K562 (cell line): Measurements from ENCODE around the gene MED15. TPM values are rescaled to one million over a fixed set of nuclear protein-coding genes. Genes with fewer than 3 reads are reported as not detected.

Experiments
- ATAC-seq: fragments of 200-7000 bp; cut with Tn5 transposase; 3 replicates; pipeline ENCODE4 v1.9.1; 2020; ENCODE audit warnings: moderate library complexity
- BruUV-seq: library from RNA; stranded (reverse); fragments of 400-500 nt; replicated peaks from 2 replicates; lab custom pipeline; 2021; lab: Mats Ljungman, UMichigan
- CTCF ChIA-PET: fragments of 300-600 bp; formaldehyde crosslinking; extraction: SDS; loops from one replicate; lab custom pipeline; 2021; ENCODE audit warnings: low intra/inter-chr PET ratio; lab: Yijun Ruan, JAX
- POLR2A ChIA-PET: fragments of 300-600, 350-650 bp; sonication (Branson Sonifier 250); formaldehyde crosslinking; extraction: SDS; loops from one replicate; lab custom pipeline; 2021; ENCODE audit warnings: antibody characterized with exemption, inconsistent platforms; lab: Yijun Ruan, JAX
- DNase-seq, 4 experiments: peaks; one replicate each; pipeline versions ENCODE4 v3.0.0 to v3.0.0-alpha.2; 2011 to 2018; ENCODE audit warnings: low spot score in 3 of 4, mixed read lengths in 3 of 4; ENCODE audit errors: extremely low read depth in 1 of 4
- FAIRE-seq: peaks from 2 replicates; lab custom pipeline; 2011; peaks lifted over from hg19 to GRCh38; lab: Jason Lieb, UNC
- H2AFZ ChIP-seq: 2 replicates; pipeline ENCODE4 v1.6.0; 2011; ENCODE audit warnings: low read depth, low read length, control low read depth, inconsistent platforms
- H3K27ac ChIP-seq: fragments of 200-600 bp; 3 replicates; pipeline ENCODE4 v1.8.0; 2011; ENCODE audit warnings: low read depth, mild to moderate bottlenecking, control low read depth, inconsistent platforms, low read length, moderate library complexity, mixed read lengths; ENCODE audit errors: extremely low read depth
- H3K27me3 ChIP-seq, 2 experiments: fragments of 300-600 bp in 1 of 2; 2 replicates in 1 of 2; 3 replicates in 1 of 2; pipeline versions ENCODE4 v1.6.0 to v1.8.0; 2011; ENCODE audit warnings: inconsistent platforms in 2 of 2, low read length in 2 of 2, mild to moderate bottlenecking in 1 of 2, mixed read lengths in 1 of 2, moderate library complexity in 1 of 2; ENCODE audit not compliant: control insufficient read depth in 2 of 2, insufficient read depth in 2 of 2
- H3K36me3 ChIP-seq: fragments of 300-600 bp; 3 replicates; pipeline ENCODE4 v1.8.0; 2011; ENCODE audit warnings: mild to moderate bottlenecking, low read length, inconsistent platforms; ENCODE audit not compliant: control insufficient read depth, insufficient read depth
- H3K4me1 ChIP-seq, 2 experiments: fragments of 200-600 bp in 1 of 2; replicated peaks in 1 of 2; 2 replicates in 1 of 2; 3 replicates in 1 of 2; pipeline versions ENCODE4 v1.5.1 to v1.8.0; 2011; ENCODE audit warnings: inconsistent platforms in 2 of 2, low read length in 2 of 2, mild to moderate bottlenecking in 1 of 2, mixed read lengths in 1 of 2, moderate library complexity in 1 of 2; ENCODE audit not compliant: control insufficient read depth in 2 of 2, insufficient read depth in 2 of 2
- H3K4me2 ChIP-seq: 2 replicates; pipeline ENCODE4 v1.6.1; 2011; ENCODE audit warnings: low read length, control low read depth, inconsistent platforms, mixed read lengths; ENCODE audit not compliant: insufficient read depth
- H3K4me3 ChIP-seq: fragments of 200-600 bp; sonication (generic), shearing (Covaris generic); 2 replicates; pipeline ENCODE4 v1.5.1; 2016; ENCODE audit warnings: control low read depth, inconsistent platforms
- H3K79me2 ChIP-seq: fragments of 200-600 bp; 3 replicates; pipeline ENCODE4 v1.8.0; 2011; ENCODE audit warnings: low read length, inconsistent platforms; ENCODE audit not compliant: control insufficient read depth, insufficient read depth
- H3K9ac ChIP-seq, 2 experiments: 2 replicates each; pipeline versions ENCODE4 v1.6.0 to v1.6.1; 2011; ENCODE audit warnings: low read depth in 2 of 2, low read length in 2 of 2, control low read depth in 1 of 2, inconsistent platforms in 1 of 2, mild to moderate bottlenecking in 1 of 2, mixed read lengths in 1 of 2; ENCODE audit not compliant: insufficient read depth in 1 of 2
- H3K9me1 ChIP-seq: one replicate; pipeline ENCODE4 v1.6.0; 2011; ENCODE audit warnings: inconsistent platforms, mild to moderate bottlenecking, low read length, moderate library complexity; ENCODE audit not compliant: control insufficient read depth, insufficient read depth
- H3K9me3 ChIP-seq: replicated peaks from 2 replicates; pipeline ENCODE4 v1.5.1; 2011; ENCODE audit warnings: low read depth, low read length, inconsistent platforms; ENCODE audit not compliant: control insufficient read depth, insufficient read depth
- H4K20me1 ChIP-seq: replicated peaks from 2 replicates; pipeline ENCODE4 v1.6.1; 2011; ENCODE audit warnings: low read length, inconsistent platforms, mixed read lengths; ENCODE audit not compliant: control insufficient read depth, insufficient read depth
- BDP1 ChIP-seq: IDR thresholded peaks from 3 replicates; pipeline ENCODE4 v1.6.1; 2011; ENCODE audit not compliant: insufficient read length, insufficient read depth
- BRCA1 ChIP-seq, 2 experiments: fragments of 450-650 bp in 1 of 2; sonication (generic) in 1 of 2; formaldehyde crosslinking in 1 of 2; IDR thresholded peaks; 2 replicates each; pipeline versions ENCODE4 v1.5.0 to v1.6.1; 2017 to 2020; ENCODE audit warnings: mild to moderate bottlenecking in 1 of 2, missing genetic modification reagents in 1 of 2
- ELF2 ChIP-seq: fragments of 250-450 bp; sonication (Bioruptor Pico); IDR thresholded peaks from 2 replicates; pipeline ENCODE4 v1.5.0; 2021; ENCODE audit warnings: mild to moderate bottlenecking
- HIVEP1 ChIP-seq: fragments of 250-450 bp; sonication (Bioruptor Pico); IDR thresholded peaks from 2 replicates; pipeline ENCODE4 v1.4.0; 2020; ENCODE audit warnings: mild to moderate bottlenecking
- HSF4 ChIP-seq: fragments of 250-450 bp; sonication (Bioruptor Pico); IDR thresholded peaks from 2 replicates; pipeline ENCODE4 v2.1.2; 2022; ENCODE audit warnings: mild to moderate bottlenecking, moderate library complexity, borderline replicate concordance
- IRF9 ChIP-seq: fragments of 450-650 bp; IDR thresholded peaks from 2 replicates; pipeline ENCODE4 v1.6.1; 2016; ENCODE audit warnings: missing biosample characterization, missing genetic modification characterization
- MLX ChIP-seq, 2 experiments: fragments of 450-650 bp in 1 of 2; sonication (generic) in 1 of 2; formaldehyde crosslinking; conservative IDR thresholded peaks; 2 replicates each; pipeline versions ENCODE4 v1.4.0 to v1.8.1; 2020 to 2022; ENCODE audit warnings: mild to moderate bottlenecking in 1 of 2, missing genetic modification reagents in 1 of 2
- PATZ1 ChIP-seq: fragments of 250-450 bp; sonication (Bioruptor Pico); IDR thresholded peaks from 2 replicates; pipeline ENCODE4 v1.5.0; 2020; ENCODE audit warnings: mild to moderate bottlenecking, borderline replicate concordance
- PHB2 ChIP-seq: fragments of 450-650 bp; IDR thresholded peaks from 2 replicates; pipeline ENCODE4 v1.6.1; 2017; ENCODE audit warnings: low read depth
- TEAD1 ChIP-seq, 2 experiments: fragments of 450-650 bp in 1 of 2; sonication (generic) in 1 of 2; formaldehyde crosslinking; IDR thresholded peaks; 2 replicates each; pipeline versions ENCODE4 v1.4.0 to v1.8.0; 2020 to 2022; ENCODE audit warnings: mild to moderate bottlenecking in 2 of 2, missing genetic modification reagents in 1 of 2
- THAP7 ChIP-seq: fragments of 250-450 bp; sonication (Bioruptor Pico); IDR thresholded peaks from 2 replicates; pipeline ENCODE4 v1.5.0; 2021
- ZNF121 ChIP-seq: sonication (generic); formaldehyde crosslinking; conservative IDR thresholded peaks from 2 replicates; pipeline ENCODE4 v1.8.0; 2022; ENCODE audit warnings: missing genetic modification reagents
- ZNF165 ChIP-seq: fragments of 250-450 bp; sonication (Bioruptor Pico); IDR thresholded peaks from 2 replicates; pipeline ENCODE4 v1.4.0; 2020; ENCODE audit warnings: borderline replicate concordance
- ZNF263 ChIP-seq: sonication (generic); formaldehyde crosslinking; IDR thresholded peaks from 2 replicates; pipeline ENCODE4 v1.8.0; 2022; ENCODE audit warnings: mild to moderate bottlenecking, missing genetic modification reagents, borderline replicate concordance
- ZNF639 ChIP-seq, 2 experiments: fragments of 200-800 bp in 1 of 2; sonication (Bioruptor generic) in 1 of 2; sonication (generic) in 1 of 2; formaldehyde crosslinking in 1 of 2; IDR thresholded peaks in 1 of 2; conservative IDR thresholded peaks in 1 of 2; 2 replicates each; pipeline versions ENCODE4 v1.5.0 to v1.6.1; 2016 to 2020; ENCODE audit warnings: missing compliant biosample characterization in 1 of 2, missing genetic modification characterization in 1 of 2, missing genetic modification reagents in 1 of 2
- ZSCAN29 ChIP-seq: fragments of 450-650 bp; IDR thresholded peaks from 2 replicates; pipeline ENCODE4 v1.6.1; 2017
- WGBS: fragments of 100-300 bp; shearing (Covaris generic); methylation state at CpG from one replicate; pipeline ENCODE4 v1.1.6; 2016; ENCODE audit warnings: low coverage, mixed read lengths; ENCODE audit not compliant: insufficient coverage; ENCODE audit errors: missing lambda C conversion rate; 5-methylcytosine and 5-hydroxymethylcytosine counted together
- in situ Hi-C: fragments of 300-500 bp; cut with MboI; formaldehyde crosslinking; loops from 4 replicates; pipeline ENCODE4 v1.15.0; 2018; ENCODE audit warnings: inconsistent platforms, mixed read lengths
- intact Hi-C: fragments of 100-400 bp; cut with micrococcal nuclease; formaldehyde crosslinking; loops from 2 replicates; pipeline ENCODE4 v1.14.2; 2022
- polyA plus RNA-seq, 8 experiments: library from polyadenylated mRNA; depleted of rRNA in 4 of 8; stranded (reverse) in 5 of 8; unstranded in 3 of 8; fragments of >200 nt; fragmentation: Nextera tagmentation in 2 of 8; fragmentation: Illumina TruSeq in 1 of 8; extraction: Ambion mirVana in 2 of 8; extraction: Trizol in 1 of 8; gene quantifications; 2 replicates each; pipeline versions ENCODE4 v1.2.1 to v1.2.3, GENCODE V29; 2011 to 2014; ENCODE audit warnings: inconsistent platforms in 1 of 8, missing spikeins in 1 of 8
- total RNA-seq, 7 experiments: library from RNA; depleted of rRNA in 6 of 7; stranded (reverse); fragments of >200 nt in 6 of 7; fragmentation: Illumina TruSeq in 2 of 7; extraction: Trizol in 2 of 7; gene quantifications; 2 replicates each; pipeline versions ENCODE4 v1.2.1 to v1.2.3, GENCODE V29; 2011 to 2021; ENCODE audit warnings: low replicate concordance in 1 of 7

The MED15 gene
- total and polyA plus RNA-seq, 9 of the 15 experiments (the other 6 are each of a cell fraction or from before 2014, with no cell fraction given): 4.0 to 271 (median 60.1) TPM

GRCh38 chr22:20618488-20618887 is 111.1 kb downstream of the MED15 start:
- peaks cover 38% of the 10 kb centered on the region for H4K20me1 ChIP-seq
- peaks cover 3 to 7% of the 10 kb centered on the region in 2 experiments; a peak in 3 of 5 replicates for H3K4me1 ChIP-seq
- H2AFZ ChIP-seq: no peak overlapping the region
- in situ Hi-C loops: loop anchor here (25.0 kb wide), 1 partner anchor 519 kb away; no protein-coding TSS in a partner anchor
- no peak overlapping the region for H3K27ac ChIP-seq
- H3K9me1 ChIP-seq: no peaks in the 10 kb centered on the region
- H3K79me2 ChIP-seq: no peaks in the 10 kb centered on the region
- ChIA-PET CTCF (no interaction called here), POLR2A (interaction anchor here (0.7 to 21.8 kb wide), 9 partner anchors 9 to 216 kb away, joined by 3 to 234 read pairs (median 4); no protein-coding TSS in a partner anchor)
- peaks cover 46 to 67% of the 10 kb centered on the region in 2 experiments for H3K27me3 ChIP-seq
- intact Hi-C loops: no loop called here
- no peak overlapping the region for H3K9ac ChIP-seq
- FAIRE-seq: no peak
- DNase-seq: no peak
- no peaks in the 10 kb centered on the region for H3K36me3 ChIP-seq
- WGBS: 3% methylated on average over 4 of the region's 4 CpGs
- no peak overlapping the region for H3K4me2 ChIP-seq
- H3K9me3 ChIP-seq: no peaks in the 10 kb centered on the region
- H3K4me3 ChIP-seq: no peak overlapping the region
- BruUV-seq: no TSS peak
- ATAC-seq: no peak
- TF ChIP-seq TEAD1 (CRISPR knock-in tag; IDR thresholded peaks at IDR 0.05) (no peak), ZNF263 (no peak), BRCA1 (IDR thresholded peaks at IDR 0.05) (no peak), BRCA1 (CRISPR knock-in tag; IDR thresholded peaks at IDR 0.05) (peak; percentile 96), HIVEP1 (CRISPR knock-in tag) (no peak), ZNF165 (CRISPR knock-in tag) (0 out of 2 replicates have a peak, but pooled peaks have one; percentile 10), MLX (CRISPR knock-in tag; conservative IDR thresholded peaks at IDR 0.05) (no peak), BDP1 (no peak), THAP7 (no peak), ZSCAN29 (no peak), ELF2 (CRISPR knock-in tag) (no peak), IRF9 (no peak), PATZ1 (CRISPR knock-in tag) (no peak), HSF4 (no peak), ZNF639 (CRISPR knock-in tag; conservative IDR thresholded peaks at IDR 0.05 in 1 of 2, IDR thresholded peaks at IDR 0.05 in 1 of 2) (peak in 1 of 2 experiments; percentile 89; a peak in 1 of 4 replicates), ZNF121 (CRISPR knock-in tag) (no peak), PHB2 (no peak)
